Right lobe of liver (tissue), 4 donors: ENCODE measurements around the gene DEPDC5.

Source experiments
- POLR2A ChIP-seq: fragments of 450-650 bp; IDR thresholded peaks from one replicate; pipeline ENCODE4 v1.6.1; 2017; ENCODE audit warnings: antibody characterized with exemption, mild to moderate bottlenecking
- TF ChIP-seq, protein P1 (sequence below), 4 donors: fragments of 200-600 bp in 3 of 4; fragments of 450-650 bp in 1 of 4; IDR thresholded peaks; one replicate each; pipeline versions ENCODE4 v1.5.1 to v1.8.0; 2016 to 2022; ENCODE audit warnings: antibody characterized with exemption in 4 of 4, mild to moderate bottlenecking in 2 of 4
- donor health status: DM: no; HTN: no; CAD: no.
- donor health status: DM: no; HTN: no; CAD: no.
- donor health status: DM: no; HTN: yes; CAD: no.

DNA sequence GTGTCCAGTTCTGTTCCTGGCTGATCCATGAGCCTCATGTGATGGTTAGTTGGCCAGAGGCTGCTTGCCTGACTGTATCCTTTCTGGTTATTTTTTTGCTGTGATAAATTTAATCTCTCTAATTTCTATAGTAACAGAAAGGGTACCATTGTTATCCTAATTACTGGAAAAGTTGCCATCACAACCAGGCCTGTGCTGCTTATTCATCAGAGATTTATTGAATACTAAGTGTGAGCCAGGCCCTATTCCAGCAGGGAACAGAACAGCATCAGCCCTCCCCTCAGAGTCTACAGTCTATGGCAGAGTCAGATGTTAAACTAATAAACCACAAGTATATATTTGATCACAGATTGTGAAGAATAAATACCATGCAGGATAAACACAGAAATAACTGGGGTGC, 86.8 kb downstream of the DEPDC5 start:
- TF ChIP-seq, protein P1, sequence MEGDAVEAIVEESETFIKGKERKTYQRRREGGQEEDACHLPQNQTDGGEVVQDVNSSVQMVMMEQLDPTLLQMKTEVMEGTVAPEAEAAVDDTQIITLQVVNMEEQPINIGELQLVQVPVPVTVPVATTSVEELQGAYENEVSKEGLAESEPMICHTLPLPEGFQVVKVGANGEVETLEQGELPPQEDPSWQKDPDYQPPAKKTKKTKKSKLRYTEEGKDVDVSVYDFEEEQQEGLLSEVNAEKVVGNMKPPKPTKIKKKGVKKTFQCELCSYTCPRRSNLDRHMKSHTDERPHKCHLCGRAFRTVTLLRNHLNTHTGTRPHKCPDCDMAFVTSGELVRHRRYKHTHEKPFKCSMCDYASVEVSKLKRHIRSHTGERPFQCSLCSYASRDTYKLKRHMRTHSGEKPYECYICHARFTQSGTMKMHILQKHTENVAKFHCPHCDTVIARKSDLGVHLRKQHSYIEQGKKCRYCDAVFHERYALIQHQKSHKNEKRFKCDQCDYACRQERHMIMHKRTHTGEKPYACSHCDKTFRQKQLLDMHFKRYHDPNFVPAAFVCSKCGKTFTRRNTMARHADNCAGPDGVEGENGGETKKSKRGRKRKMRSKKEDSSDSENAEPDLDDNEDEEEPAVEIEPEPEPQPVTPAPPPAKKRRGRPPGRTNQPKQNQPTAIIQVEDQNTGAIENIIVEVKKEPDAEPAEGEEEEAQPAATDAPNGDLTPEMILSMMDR (IDR thresholded peaks at IDR 0.05) = no peak
- TF ChIP-seq POLR2A = no peak
